22Rv1 (cell line): ENCODE measurements around the gene CDCA3.

ENCODE experiments used
- ZFX ChIP-seq: fragments of 450-650 bp; IDR thresholded peaks from 2 replicates; pipeline ENCODE4 v1.6.1; 2017; ENCODE audit warnings: antibody characterized with exemption, borderline replicate concordance
- TF ChIP-seq, protein P1 (sequence below): fragments of 450-650 bp; IDR thresholded peaks from 2 replicates; pipeline ENCODE4 v1.5.1; 2017; ENCODE audit warnings: mild to moderate bottlenecking

DNA sequence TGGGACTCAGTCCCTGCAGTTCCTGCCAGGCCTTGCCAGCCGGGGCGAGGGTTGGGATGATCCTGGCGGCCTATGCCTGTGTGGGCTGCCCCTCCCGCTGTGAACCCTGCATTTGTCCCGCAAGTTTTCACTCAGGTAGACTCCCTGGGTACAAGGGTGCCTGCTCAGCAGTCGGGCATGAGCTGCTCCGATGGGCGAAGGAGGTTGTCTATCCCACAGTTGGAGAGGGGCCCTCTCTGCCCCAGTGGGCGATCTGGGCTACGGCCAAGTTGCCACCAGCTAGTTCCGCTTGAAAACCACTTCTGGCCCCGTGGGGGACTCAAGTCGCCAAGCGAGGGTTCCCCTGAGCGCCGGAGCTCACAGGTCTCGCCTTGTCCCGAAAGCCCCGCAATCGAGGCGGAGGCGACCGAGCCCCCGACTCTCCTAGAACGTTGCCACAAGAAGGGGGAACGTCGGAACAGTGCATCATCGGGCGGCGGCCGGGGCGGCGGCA lies 15.9 kb upstream of the CDCA3 start:
- TF ChIP-seq, protein P1, sequence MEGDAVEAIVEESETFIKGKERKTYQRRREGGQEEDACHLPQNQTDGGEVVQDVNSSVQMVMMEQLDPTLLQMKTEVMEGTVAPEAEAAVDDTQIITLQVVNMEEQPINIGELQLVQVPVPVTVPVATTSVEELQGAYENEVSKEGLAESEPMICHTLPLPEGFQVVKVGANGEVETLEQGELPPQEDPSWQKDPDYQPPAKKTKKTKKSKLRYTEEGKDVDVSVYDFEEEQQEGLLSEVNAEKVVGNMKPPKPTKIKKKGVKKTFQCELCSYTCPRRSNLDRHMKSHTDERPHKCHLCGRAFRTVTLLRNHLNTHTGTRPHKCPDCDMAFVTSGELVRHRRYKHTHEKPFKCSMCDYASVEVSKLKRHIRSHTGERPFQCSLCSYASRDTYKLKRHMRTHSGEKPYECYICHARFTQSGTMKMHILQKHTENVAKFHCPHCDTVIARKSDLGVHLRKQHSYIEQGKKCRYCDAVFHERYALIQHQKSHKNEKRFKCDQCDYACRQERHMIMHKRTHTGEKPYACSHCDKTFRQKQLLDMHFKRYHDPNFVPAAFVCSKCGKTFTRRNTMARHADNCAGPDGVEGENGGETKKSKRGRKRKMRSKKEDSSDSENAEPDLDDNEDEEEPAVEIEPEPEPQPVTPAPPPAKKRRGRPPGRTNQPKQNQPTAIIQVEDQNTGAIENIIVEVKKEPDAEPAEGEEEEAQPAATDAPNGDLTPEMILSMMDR, result no peak
- TF ChIP-seq ZFX, result no peak
